Measurements from ENCODE around the gene PRKD3.

DNA sequence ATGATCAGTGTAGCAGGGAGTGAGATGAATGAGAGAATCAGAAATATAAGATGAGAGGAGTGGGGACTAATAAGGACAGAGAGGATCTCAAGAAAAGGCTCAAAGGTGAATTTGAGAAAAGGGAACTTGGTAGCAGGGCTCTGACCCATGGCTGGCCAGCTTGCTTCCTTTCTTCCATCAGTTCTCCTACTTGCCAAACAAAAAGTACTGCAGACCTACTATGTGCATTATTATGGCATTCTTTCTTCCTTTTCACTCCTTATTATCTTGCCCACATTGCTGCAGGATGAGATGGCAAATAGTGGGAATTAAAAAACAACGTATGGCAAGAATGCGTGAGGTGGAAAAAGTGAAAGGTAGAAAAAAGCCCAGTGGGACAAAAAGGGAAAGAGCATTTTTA is 33.0 kb downstream of the PRKD3 start:
- TF ChIP-seq EZH2 (IDR thresholded peaks at IDR 0.05; ENCODE audit: borderline replicate concordance, low read length), result no peak
- TF ChIP-seq, protein P1, sequence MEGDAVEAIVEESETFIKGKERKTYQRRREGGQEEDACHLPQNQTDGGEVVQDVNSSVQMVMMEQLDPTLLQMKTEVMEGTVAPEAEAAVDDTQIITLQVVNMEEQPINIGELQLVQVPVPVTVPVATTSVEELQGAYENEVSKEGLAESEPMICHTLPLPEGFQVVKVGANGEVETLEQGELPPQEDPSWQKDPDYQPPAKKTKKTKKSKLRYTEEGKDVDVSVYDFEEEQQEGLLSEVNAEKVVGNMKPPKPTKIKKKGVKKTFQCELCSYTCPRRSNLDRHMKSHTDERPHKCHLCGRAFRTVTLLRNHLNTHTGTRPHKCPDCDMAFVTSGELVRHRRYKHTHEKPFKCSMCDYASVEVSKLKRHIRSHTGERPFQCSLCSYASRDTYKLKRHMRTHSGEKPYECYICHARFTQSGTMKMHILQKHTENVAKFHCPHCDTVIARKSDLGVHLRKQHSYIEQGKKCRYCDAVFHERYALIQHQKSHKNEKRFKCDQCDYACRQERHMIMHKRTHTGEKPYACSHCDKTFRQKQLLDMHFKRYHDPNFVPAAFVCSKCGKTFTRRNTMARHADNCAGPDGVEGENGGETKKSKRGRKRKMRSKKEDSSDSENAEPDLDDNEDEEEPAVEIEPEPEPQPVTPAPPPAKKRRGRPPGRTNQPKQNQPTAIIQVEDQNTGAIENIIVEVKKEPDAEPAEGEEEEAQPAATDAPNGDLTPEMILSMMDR (conservative IDR thresholded peaks at IDR 0.05 in 1 of 2, IDR thresholded peaks at IDR 0.05 in 1 of 2; ENCODE audit: extremely low read depth in 1 of 2, insufficient read depth in 1 of 2, low read depth in 1 of 2, low read length in 2 of 2), result no peak
